GM21529 (cell line): Measurements from ENCODE around the gene CIDEC.

Experiments used
- ATAC-seq: cut with Tn5 transposase; IDR thresholded peaks from one replicate; pipeline ENCODE4 v1.9.1; 2021; ENCODE audit not compliant: unreplicated experiment

The CIDEC gene

DNA sequence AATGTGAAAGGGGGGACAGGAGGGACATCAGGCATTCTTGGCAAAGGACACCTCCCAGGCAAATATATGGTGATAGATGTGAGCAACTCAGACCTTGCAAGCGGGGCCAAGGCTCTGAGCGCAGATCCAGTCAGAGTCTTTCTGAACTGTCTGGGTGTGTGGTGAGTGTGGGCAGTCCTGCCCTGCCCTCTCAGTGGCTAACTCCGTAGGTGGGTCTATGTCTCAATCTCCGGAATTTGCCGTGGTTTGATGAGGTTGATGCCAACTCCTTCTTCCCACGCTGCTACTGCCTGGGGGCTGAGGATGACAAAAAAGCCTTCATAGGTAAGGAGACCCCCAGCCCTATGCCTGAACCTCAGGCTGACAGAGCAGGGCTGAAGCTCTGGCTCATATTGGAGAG is 62.6 kb downstream of the CIDEC start:
- ATAC-seq = no peak
